ENCODE results near the gene RAB8B.

DNA sequence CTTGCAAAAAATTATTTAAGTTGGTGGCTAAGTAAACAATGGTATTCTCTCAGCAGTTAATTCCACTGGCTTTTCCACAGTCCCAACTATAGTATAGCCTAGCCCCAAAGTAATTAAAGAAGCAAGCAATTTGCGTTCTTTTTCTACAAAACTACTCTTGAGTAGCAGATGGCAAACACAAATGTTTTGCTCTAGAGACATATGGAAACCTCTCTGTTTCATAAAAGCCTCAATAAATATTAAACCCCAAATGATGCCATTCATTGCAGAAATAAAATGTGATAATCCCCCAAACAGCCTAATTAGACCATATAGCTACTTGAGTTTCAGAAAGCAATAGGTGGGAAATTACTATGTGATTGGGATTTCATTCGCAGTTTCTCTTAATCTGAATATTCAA is 8.7 kb upstream of the RAB8B start:
- TF ChIP-seq TAF1 (CRISPR knock-in tag; IDR thresholded peaks at IDR 0.05), result no peak
- TF ChIP-seq, protein P1, sequence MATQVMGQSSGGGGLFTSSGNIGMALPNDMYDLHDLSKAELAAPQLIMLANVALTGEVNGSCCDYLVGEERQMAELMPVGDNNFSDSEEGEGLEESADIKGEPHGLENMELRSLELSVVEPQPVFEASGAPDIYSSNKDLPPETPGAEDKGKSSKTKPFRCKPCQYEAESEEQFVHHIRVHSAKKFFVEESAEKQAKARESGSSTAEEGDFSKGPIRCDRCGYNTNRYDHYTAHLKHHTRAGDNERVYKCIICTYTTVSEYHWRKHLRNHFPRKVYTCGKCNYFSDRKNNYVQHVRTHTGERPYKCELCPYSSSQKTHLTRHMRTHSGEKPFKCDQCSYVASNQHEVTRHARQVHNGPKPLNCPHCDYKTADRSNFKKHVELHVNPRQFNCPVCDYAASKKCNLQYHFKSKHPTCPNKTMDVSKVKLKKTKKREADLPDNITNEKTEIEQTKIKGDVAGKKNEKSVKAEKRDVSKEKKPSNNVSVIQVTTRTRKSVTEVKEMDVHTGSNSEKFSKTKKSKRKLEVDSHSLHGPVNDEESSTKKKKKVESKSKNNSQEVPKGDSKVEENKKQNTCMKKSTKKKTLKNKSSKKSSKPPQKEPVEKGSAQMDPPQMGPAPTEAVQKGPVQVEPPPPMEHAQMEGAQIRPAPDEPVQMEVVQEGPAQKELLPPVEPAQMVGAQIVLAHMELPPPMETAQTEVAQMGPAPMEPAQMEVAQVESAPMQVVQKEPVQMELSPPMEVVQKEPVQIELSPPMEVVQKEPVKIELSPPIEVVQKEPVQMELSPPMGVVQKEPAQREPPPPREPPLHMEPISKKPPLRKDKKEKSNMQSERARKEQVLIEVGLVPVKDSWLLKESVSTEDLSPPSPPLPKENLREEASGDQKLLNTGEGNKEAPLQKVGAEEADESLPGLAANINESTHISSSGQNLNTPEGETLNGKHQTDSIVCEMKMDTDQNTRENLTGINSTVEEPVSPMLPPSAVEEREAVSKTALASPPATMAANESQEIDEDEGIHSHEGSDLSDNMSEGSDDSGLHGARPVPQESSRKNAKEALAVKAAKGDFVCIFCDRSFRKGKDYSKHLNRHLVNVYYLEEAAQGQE (IDR thresholded peaks at IDR 0.05; ENCODE audit: borderline replicate concordance in 1 of 2, low read depth in 1 of 2, low read length in 2 of 2), result no peak
- no peak for TF ChIP-seq ZNF567 (CRISPR knock-in tag; IDR thresholded peaks at IDR 0.05; ENCODE audit: borderline replicate concordance)
- no peak for TF ChIP-seq ZNF17 (CRISPR knock-in tag; IDR thresholded peaks at IDR 0.05)
- no peak for TF ChIP-seq CBX1 (IDR thresholded peaks at IDR 0.05; ENCODE audit: low read depth)
- TF ChIP-seq, protein P2, sequence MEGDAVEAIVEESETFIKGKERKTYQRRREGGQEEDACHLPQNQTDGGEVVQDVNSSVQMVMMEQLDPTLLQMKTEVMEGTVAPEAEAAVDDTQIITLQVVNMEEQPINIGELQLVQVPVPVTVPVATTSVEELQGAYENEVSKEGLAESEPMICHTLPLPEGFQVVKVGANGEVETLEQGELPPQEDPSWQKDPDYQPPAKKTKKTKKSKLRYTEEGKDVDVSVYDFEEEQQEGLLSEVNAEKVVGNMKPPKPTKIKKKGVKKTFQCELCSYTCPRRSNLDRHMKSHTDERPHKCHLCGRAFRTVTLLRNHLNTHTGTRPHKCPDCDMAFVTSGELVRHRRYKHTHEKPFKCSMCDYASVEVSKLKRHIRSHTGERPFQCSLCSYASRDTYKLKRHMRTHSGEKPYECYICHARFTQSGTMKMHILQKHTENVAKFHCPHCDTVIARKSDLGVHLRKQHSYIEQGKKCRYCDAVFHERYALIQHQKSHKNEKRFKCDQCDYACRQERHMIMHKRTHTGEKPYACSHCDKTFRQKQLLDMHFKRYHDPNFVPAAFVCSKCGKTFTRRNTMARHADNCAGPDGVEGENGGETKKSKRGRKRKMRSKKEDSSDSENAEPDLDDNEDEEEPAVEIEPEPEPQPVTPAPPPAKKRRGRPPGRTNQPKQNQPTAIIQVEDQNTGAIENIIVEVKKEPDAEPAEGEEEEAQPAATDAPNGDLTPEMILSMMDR (CRISPR knock-in tag; IDR thresholded peaks at IDR 0.05), result no peak
- no peak for TF ChIP-seq ZNF879 (CRISPR knock-in tag; IDR thresholded peaks at IDR 0.05)
- no peak for TF ChIP-seq POLR2A (IDR thresholded peaks at IDR 0.05; ENCODE audit: insufficient read depth in 1 of 2, low read depth in 2 of 2, low read length in 2 of 2)
- TF ChIP-seq KDM5B (CRISPR knock-in tag; IDR thresholded peaks at IDR 0.05; ENCODE audit: borderline replicate concordance), result no peak

Data from HepG2 (cell line).